Activated T-helper 17 cell treated with anti-CD3 and anti-CD28 coated beads, Interleukin-2, amount 50 U/mL, for 72 hours (primary cell): ENCODE results near the gene ST14. TPM values are rescaled to one million over a fixed set of nuclear protein-coding genes. Genes with fewer than 3 reads are reported as not detected.

Experiments used
- ATAC-seq: fragments of 150-1000 bp; cut with Tn5 transposase; replicated peaks from 2 replicates; pipeline ENCODE4 v1.10.0; 2021; ENCODE audit warnings: mild to moderate bottlenecking, moderate library complexity
- H3K27ac Mint-ChIP-seq: one replicate; pipeline ENCODE4 v1.8.0; 2022; ENCODE audit warnings: mixed read lengths
- H3K27me3 Mint-ChIP-seq: one replicate; pipeline ENCODE4 v1.8.0; 2022; ENCODE audit warnings: mixed read lengths
- H3K36me3 Mint-ChIP-seq: one replicate; pipeline ENCODE4 v1.8.0; 2022; ENCODE audit warnings: low read depth, mild to moderate bottlenecking, mixed read lengths
- H3K4me1 Mint-ChIP-seq: one replicate; pipeline ENCODE4 v1.8.0; 2022; ENCODE audit warnings: mixed read lengths
- H3K4me3 Mint-ChIP-seq: one replicate; pipeline ENCODE4 v1.8.0; 2022; ENCODE audit warnings: mild to moderate bottlenecking, mixed read lengths
- H3K9me3 Mint-ChIP-seq: one replicate; pipeline ENCODE4 v1.8.0; 2022; ENCODE audit warnings: mixed read lengths
- total RNA-seq, 2 donors: library from RNA; stranded (reverse); gene quantifications; one replicate each; pipeline ENCODE4 v1.2.3, GENCODE V29; 2022

ST14 gene
- total RNA-seq, 2 donors from 2014 or later: 0.09 TPM; not detected in 1

DNA sequence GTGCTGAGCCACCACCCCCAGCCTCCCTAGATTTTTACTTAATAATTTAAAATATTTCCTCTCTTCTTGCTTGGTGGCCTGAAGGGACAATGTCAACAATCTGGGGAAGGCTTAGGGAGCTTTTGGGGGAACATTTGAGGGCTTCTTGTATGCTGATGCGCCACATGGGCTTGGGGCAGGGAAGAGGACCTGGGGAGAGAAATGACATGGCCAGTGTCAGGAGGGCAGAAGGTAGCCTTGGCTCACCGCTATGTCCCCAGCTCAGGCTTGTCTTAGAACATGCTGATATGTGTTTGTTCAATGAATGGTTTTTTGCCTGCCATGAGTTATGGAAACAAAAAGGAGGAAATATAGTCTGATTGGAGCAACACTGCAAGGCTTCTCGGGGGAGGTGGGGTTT, 51.6 kb downstream of the ST14 start:
- H3K36me3 Mint-ChIP-seq: no peaks in the 10 kb centered on the region
- peak overlapping the region; percentile 30 for H3K27ac Mint-ChIP-seq
- H3K9me3 Mint-ChIP-seq: no peaks in the 10 kb centered on the region
- H3K27me3 Mint-ChIP-seq: peaks cover 4% of the 10 kb centered on the region
- H3K4me1 Mint-ChIP-seq: no peaks in the 10 kb centered on the region
- H3K4me3 Mint-ChIP-seq: no peak overlapping the region
- no peak for ATAC-seq

DNA sequence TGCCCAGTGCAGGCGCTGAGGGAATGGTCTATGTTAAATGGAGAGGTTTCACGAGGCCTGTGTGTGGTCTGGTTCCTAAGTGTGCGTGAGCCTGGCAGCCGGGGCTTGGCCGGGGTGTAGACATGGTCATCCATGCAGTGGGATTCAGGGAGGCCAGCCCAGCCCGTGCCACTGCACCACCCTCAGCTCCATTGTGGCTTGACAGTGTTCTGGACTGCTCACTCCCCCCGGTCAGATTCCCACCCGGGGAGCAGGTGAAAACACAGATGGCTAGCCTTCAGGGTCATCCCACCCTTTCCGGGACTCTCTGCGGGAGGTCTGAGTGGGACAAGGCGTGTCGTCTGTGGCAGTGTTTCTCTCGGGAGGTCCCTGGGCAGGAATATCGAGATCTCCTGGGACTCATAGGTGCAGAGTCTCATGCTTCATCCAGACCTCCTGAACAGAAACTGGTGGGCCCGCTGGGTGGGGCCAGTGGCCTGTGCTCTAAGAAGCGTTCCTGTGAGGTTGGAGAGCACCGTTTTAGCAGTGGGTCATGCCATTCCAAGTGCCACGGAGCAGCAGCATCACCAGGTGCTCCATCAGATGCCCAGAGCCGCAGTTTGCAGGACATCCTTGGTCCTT, 52.3 kb downstream of the ST14 start:
- no peak for ATAC-seq
- no peaks in the 10 kb centered on the region for H3K4me1 Mint-ChIP-seq
- no peak overlapping the region for H3K27ac Mint-ChIP-seq
- no peaks in the 10 kb centered on the region for H3K9me3 Mint-ChIP-seq
- H3K4me3 Mint-ChIP-seq: no peak overlapping the region
- H3K27me3 Mint-ChIP-seq: peaks cover 4% of the 10 kb centered on the region
- H3K36me3 Mint-ChIP-seq: no peaks in the 10 kb centered on the region

DNA sequence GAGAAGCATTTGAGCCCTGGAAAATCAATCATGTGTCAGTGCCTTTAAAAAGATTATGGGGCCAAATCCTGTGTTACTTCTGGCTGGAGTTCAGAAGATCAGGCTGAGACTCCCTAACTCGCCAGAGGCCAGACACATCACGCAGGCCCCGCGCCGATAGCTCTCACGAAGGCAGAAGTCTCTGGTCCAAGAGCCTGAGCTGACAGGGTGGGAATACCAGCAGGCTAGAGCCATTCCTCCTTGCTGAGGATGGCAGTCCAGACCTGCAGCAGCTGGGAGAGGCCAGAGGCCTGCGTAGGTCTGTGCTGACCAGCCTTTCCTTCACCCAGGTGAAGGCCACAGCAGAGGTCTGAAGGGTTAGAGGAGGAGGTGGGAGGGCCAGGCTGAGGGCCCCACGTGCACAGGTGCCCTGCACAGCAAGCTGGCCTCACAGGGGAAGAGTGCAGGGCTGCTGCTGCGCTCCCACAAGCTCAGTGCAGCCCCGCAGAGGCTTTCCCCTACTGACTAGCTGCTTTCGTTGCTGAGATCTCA, 52.9 kb downstream of the ST14 start:
- ATAC-seq: no peak
- no peak overlapping the region for H3K27ac Mint-ChIP-seq
- H3K27me3 Mint-ChIP-seq: peaks cover 4% of the 10 kb centered on the region
- H3K4me3 Mint-ChIP-seq: no peak overlapping the region
- H3K9me3 Mint-ChIP-seq: no peaks in the 10 kb centered on the region
- H3K36me3 Mint-ChIP-seq: no peaks in the 10 kb centered on the region
- H3K4me1 Mint-ChIP-seq: no peaks in the 10 kb centered on the region

DNA sequence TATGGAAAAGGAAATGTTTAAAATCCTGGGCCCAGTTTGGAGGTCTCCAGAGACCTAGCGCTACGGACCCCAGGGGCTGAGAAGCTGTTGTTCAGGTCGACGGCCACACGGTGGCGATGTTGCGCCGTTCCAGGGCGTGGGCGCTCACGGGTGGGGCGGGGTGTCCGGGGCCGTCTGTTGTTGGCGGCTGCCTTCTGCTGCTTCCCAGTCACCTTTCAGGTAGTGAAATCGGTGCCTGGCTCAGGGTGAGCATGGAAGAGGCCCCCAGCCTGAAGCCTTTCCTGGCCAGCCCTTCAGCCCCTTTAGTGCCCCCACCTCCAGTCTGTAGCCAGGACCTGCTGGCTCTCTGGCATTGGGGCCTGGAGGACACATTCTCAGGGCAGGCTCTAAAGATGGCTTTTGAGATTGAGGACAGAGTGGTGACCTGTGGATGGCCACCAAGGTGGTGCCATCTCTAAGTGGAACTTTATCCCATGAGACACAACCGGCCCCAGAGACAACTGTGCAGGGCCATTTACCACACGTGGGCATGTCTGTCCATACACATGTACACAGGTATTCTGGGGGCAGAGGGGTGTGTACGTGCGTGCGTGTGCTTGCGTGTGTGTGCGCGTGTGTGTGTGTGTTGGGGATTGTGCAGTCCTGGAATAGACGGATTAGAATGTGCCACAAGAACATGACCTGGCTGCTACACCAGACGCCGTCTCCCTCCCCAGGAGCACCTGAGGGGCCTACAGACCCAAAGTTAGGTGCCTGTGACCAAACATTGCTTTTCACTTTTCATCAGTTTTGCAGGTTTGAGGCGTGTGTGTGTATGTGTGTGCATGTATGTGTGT, 53.8 kb downstream of the ST14 start:
- Mint-ChIP-seq H3K36me3 (no peaks in the 10 kb centered on the region), H3K27me3 (peaks cover 4% of the 10 kb centered on the region), H3K4me3 (no peak overlapping the region), H3K9me3 (no peaks in the 10 kb centered on the region), H3K4me1 (no peaks in the 10 kb centered on the region), H3K27ac (no peak overlapping the region)
- peak; percentile 83 for ATAC-seq

DNA sequence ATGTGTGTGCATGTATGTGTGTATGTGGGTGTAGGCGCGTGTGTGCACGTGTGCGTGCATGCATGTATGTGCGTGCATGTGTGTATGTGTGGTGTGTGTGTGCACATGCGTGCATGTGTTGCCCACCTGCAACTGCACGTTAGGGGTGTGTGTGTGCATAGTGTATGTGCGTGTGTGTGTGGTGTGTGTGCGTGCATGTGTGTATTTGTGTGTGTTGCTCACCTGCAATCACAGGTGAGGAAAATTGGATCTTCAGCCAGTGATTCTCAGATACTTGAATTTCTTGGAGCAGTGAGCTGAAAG, 54.3 kb downstream of the ST14 start:
- Mint-ChIP-seq H3K4me1 (no peaks in the 10 kb centered on the region), H3K27me3 (peaks cover 4% of the 10 kb centered on the region), H3K4me3 (no peak overlapping the region), H3K27ac (no peak overlapping the region), H3K36me3 (no peaks in the 10 kb centered on the region), H3K9me3 (no peaks in the 10 kb centered on the region)
- ATAC-seq: no peak

DNA sequence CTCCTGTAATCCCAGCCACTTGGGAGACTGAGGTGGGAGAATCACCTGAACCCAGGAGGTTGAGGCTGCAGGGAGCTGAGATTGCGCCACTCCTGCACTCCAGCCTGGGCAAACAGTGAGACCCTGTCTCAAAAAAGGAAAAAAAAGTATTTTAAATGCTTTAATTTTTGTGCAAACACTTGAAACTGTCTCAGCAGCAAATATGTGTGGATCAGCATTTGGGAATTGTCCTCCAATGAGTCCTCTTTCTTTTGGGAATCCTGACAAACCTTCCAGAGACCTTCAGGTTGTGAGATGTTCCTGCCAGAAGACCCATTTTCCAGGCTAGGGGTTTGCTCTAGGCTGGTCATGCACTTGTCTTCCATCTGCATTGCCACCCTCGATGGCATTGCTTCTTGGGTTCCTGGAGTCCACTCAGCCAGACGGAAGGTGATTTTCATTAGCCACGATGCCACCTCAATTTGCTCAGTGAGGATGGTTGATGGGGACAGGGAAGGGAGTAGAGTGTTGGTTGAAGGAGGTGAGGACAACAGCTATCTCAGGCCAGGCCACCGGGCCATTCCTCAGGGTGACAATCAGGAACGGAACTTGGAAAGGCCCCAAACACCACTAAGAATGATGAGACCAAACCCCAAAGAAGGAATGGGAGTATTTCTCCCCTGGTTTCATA, 55.4 kb downstream of the ST14 start:
- no peaks in the 10 kb centered on the region for H3K4me1 Mint-ChIP-seq
- no peak for ATAC-seq
- peaks cover 4% of the 10 kb centered on the region for H3K27me3 Mint-ChIP-seq
- H3K4me3 Mint-ChIP-seq: no peak overlapping the region
- no peaks in the 10 kb centered on the region for H3K9me3 Mint-ChIP-seq
- H3K27ac Mint-ChIP-seq: no peak overlapping the region
- H3K36me3 Mint-ChIP-seq: no peaks in the 10 kb centered on the region

DNA sequence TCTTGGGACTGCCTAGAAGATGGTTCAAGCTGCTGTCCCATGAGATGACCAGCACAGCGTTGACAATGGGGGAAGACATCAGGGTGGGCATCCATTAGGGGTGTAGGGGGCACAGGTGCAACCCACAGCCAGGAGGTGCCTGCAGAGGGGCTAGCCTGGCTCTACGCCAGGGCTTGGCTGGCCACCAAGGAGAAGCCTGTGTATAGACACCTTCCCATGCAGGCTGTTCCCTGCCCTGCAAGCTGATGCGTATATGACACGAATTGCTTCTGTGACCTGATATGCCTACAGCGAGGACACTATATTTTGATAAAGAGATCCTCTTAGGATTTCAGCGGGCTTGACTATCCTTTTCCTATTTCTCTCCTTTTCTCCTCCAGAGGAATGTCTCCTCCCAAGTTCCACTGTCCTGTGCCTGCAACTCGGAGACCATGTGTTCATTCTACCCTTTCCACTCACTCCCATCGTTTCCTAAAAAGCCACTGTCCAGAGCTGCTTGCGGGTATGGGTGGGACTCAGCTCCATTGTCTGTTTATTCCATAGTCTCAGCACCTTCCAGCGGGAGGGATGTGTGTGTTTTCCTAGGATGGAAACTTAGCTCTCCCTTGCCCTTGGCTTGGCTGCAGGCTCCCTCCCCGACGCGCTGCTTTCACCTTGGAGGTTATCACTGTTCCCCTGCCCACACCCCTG, 56.1 kb downstream of the ST14 start:
- Mint-ChIP-seq H3K4me3 (no peak overlapping the region), H3K9me3 (no peaks in the 10 kb centered on the region), H3K4me1 (no peaks in the 10 kb centered on the region), H3K27ac (no peak overlapping the region), H3K27me3 (peaks cover 4% of the 10 kb centered on the region), H3K36me3 (no peaks in the 10 kb centered on the region)
- no peak for ATAC-seq

DNA sequence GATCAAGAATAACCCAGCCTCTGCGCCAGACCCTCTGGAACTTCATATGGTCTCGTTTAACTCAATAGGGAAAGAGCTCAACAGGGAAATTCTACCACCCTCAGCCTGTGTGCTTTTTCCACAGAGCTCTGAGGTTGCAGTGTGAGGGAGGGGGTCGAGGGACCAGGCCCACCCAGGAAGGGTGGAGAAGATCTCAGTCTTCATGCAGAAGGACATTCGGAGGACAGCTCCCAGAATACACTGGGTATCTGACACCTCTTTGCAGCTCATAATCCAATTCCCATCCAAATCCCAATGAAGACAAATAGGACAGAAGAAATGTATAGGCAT, 56.6 kb downstream of the ST14 start:
- Mint-ChIP-seq H3K27ac (no peak overlapping the region), H3K27me3 (peaks cover 4% of the 10 kb centered on the region), H3K9me3 (no peaks in the 10 kb centered on the region), H3K36me3 (no peaks in the 10 kb centered on the region), H3K4me3 (no peak overlapping the region), H3K4me1 (no peaks in the 10 kb centered on the region)
- no peak for ATAC-seq

DNA sequence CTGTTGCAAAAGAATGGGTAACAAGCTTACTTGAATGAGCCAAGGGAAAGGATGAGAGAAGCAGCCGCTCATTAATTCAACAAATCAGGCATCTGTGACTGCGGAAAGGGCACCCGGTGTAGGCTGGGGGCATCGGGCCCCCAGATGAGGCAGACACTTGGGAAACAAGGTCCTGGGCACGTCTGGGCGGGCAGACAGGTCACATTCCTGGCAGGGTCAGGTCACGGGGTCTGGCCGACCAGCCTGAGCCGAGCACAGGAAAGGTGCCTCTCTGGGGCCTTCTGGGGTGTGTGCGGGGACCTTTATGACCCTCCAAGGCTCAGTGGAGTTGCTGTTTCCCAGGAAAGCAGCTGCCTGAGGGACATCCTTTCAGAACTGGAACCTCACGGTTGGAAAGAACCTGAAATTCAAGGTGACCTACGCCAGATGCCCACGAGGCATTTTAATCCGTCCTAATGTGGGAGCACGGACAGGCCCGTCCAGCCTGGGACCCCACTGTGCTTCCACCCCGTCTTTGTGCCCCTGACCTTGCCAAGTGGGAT, 57.1 kb downstream of the ST14 start:
- no peaks in the 10 kb centered on the region for H3K9me3 Mint-ChIP-seq
- H3K36me3 Mint-ChIP-seq: no peaks in the 10 kb centered on the region
- no peak overlapping the region for H3K27ac Mint-ChIP-seq
- no peaks in the 10 kb centered on the region for H3K4me1 Mint-ChIP-seq
- H3K27me3 Mint-ChIP-seq: peaks cover 4% of the 10 kb centered on the region
- H3K4me3 Mint-ChIP-seq: no peak overlapping the region
- no peak for ATAC-seq

DNA sequence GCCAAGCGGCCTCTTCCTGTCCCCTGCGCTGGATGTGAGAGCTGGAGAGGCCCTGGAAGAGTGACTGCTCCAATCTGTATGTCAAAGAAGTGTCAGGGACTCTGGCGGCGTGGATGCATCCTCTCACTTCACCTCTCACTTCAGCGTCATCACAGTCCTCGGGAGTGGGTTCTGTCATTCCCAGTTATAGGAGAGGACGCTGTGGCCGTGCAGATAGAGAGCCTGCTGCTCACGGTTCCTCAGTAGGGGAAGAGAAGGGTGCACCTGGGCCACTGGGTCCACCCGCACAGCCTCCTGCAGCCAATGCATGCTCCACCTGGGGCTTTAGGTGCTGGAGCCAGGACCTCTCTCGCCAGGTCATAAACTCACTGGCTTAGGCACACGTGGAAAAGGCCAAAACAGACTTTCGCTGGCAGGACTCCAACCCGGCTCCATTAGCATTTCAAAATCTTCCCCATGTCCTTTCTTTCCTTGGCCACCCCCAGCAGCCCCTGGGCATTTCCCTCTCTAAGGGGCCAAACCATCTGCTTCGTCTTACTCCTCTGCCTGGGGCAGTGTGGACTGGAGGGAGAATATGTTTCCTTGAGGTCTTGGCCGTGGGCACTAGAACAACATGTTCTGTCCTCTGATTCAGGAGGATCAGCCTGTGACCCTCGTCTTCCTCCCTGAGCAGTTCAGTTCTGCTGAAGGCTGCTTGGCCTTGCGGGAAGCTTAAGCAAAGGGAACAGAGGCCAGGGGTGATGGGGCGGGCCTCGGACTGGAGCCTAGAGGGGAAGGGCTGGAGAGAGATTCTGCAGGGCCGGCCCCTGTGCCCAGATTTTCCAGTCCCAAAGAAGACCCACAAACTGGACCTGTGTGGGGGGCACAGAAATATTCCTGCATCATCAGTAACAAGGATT, 57.8 kb downstream of the ST14 start:
- Mint-ChIP-seq H3K4me1 (no peaks in the 10 kb centered on the region), H3K27ac (no peak overlapping the region), H3K4me3 (no peak overlapping the region), H3K27me3 (peaks cover 4% of the 10 kb centered on the region), H3K36me3 (no peaks in the 10 kb centered on the region), H3K9me3 (no peaks in the 10 kb centered on the region)
- no peak for ATAC-seq

DNA sequence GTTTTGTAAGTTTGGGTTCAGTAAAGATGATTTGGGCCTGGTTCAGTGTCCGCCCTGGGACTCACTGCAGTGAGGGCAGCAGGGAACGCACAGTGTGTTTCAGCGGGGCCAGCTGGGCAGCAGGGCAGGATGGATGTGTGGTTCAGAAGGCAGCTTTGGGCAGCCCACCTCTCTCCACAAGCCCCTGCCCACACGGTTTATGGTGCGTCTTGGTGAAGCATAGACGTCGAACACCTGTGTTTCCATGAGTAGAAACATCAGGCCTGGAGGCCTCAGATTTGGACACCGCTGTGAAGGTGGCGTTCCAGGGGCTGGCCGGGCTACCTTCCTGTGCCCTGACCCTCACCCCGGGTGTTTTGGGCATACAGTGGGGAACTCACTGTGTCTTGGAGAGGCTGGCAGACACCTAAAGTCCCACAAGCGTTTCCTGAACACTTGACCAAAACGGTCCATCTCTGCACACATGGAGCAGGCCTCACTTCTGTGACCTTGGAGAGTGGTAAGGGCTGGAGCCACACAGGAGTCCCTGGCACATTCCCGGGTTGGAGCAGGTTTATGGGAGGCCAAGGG, 59.0 kb downstream of the ST14 start:
- Mint-ChIP-seq H3K27ac (no peak overlapping the region), H3K27me3 (peaks cover 4% of the 10 kb centered on the region)
- no peak for ATAC-seq

DNA sequence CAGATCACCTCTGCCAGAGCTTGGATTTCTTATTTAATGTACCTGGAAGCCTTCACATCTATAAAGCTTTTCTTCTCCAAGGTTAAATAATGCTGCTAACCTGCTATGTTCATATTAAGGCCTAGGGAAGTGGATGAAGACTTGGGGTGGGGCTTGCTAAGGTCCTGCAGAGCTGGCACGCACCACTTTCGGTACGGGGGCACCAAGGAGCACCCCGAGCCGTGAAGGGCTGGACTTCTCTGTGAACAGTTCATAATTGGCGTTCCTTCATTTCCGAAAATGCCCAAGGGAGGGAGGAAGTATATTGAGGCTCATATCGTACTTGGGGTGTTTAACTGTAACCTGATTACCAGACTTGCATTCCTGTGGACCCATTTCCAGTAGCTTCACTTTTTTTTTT, 59.6 kb downstream of the ST14 start:
- H3K9me3 Mint-ChIP-seq: no peaks in the 10 kb centered on the region
- H3K4me1 Mint-ChIP-seq: no peaks in the 10 kb centered on the region
- ATAC-seq: no peak
- H3K4me3 Mint-ChIP-seq: no peak overlapping the region
- peaks cover 4% of the 10 kb centered on the region for H3K27me3 Mint-ChIP-seq
- no peaks in the 10 kb centered on the region for H3K36me3 Mint-ChIP-seq
- H3K27ac Mint-ChIP-seq: no peak overlapping the region

More for the DNA sequence above, 59.0 kb downstream of the ST14 start:
- Mint-ChIP-seq H3K36me3 (no peaks in the 10 kb centered on the region), H3K4me3 (no peak overlapping the region), H3K4me1 (no peaks in the 10 kb centered on the region), H3K9me3 (no peaks in the 10 kb centered on the region)

DNA sequence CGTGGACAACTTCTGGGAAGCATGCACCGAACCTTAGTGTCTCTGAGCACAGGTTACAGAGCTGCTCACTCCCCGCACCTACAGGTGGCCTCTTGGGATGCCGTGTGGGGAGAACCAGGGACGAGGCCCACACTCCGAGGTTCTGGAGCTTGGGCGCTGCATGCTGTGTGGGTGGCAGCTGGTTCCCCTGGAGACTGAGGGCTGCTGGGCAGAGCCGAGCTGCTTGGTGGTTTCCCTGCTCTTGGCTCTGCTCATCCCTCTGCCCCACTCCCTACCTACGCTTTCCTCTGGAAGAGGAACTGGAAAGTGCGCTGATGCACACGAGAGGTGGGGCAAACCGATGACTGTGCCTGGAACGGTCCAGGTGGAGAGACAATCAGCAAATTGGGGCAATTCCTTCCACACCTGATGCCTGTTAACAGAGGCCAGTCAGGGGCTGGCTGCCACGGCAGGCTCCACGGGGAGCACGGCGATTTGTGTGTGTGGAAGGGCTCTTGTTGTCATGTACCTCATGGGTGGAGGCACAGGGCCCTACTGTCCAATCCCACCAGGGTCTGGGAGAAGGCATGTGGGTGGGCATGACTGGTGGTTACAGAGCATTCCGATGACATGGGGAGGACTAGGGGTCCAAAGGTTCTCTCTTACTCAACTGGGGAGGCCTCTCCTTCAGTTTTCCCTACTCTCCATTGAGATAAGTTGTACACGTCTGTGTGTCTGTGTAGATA, 60.9 kb downstream of the ST14 start:
- ATAC-seq: no peak
- H3K27ac Mint-ChIP-seq: no peak overlapping the region
- H3K4me3 Mint-ChIP-seq: no peak overlapping the region
- no peaks in the 10 kb centered on the region for H3K36me3 Mint-ChIP-seq
- H3K9me3 Mint-ChIP-seq: no peaks in the 10 kb centered on the region
- peaks cover 4% of the 10 kb centered on the region for H3K27me3 Mint-ChIP-seq
- H3K4me1 Mint-ChIP-seq: no peaks in the 10 kb centered on the region
